22Rv1 (cell line): ENCODE results near the gene POLD2.

Experiments used
- H3K27ac ChIP-seq: fragments of 450-650 bp; 2 replicates; pipeline ENCODE4 v1.5.1; 2017
- CTCF ChIP-seq: fragments of 450-650 bp; IDR thresholded peaks from 2 replicates; pipeline ENCODE4 v1.5.1; 2017; ENCODE audit warnings: mild to moderate bottlenecking
- ZFX ChIP-seq: fragments of 450-650 bp; IDR thresholded peaks from 2 replicates; pipeline ENCODE4 v1.6.1; 2017; ENCODE audit warnings: antibody characterized with exemption, borderline replicate concordance

POLD2 gene

GRCh38 chr7:44150966-44151941 lies 27.9 kb upstream of the POLD2 start:
- TF ChIP-seq ZFX (no peak), CTCF (no peak)
- no peak overlapping the region for H3K27ac ChIP-seq

GRCh38 chr7:44150466-44150832 lies 27.1 kb upstream of the POLD2 start:
- H3K27ac ChIP-seq = no peak overlapping the region
- TF ChIP-seq ZFX (no peak), CTCF (no peak)

DNA sequence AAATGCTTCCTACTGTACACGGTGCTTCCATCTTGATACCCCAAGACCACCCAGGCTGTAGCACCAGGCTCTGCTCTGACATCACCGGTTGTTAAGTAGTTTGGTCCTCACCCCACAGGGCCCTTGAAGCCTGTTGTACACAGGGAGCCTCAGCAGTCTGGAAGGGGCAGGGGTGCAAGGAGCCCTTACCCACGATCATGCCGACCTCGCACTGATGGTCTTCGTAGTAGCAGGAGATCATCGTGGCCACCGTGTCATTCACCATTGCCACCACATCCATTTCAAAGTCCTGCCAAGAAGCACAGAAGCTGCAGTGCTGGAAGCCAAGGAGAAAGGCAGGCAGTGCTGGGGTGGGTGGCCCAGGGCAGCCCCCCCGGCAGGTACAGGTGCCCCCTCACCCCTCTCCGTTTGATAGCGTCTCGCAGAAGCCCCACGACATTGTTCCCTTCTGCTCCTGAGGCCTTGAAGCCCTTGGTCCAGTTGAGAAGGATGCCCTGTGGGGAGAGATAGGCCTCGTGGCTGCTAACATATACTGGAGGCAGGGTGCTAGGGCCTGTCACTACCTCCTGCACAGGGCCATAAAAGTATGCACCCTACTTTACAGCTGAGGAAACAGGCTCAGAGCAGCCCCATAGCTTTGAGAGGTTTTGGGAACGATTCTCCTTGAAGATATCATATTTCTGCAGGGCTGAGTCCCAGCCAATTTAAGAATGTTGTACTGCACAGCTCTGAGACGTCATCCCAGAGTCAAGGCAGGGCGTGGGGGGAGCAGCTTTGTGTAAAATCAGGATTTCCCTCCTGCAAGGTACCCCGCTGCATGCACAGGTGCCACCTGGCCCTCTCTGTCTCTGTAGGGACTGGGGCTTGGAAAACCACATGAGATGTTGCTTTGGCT lies 26.5 kb upstream of the POLD2 start:
- TF ChIP-seq ZFX = no peak
- no peak for TF ChIP-seq CTCF
- no peak overlapping the region for H3K27ac ChIP-seq

- TF ChIP-seq ZFX = no peak
- TF ChIP-seq CTCF = no peak
- H3K27ac ChIP-seq = no peak overlapping the region
Observed at GRCh38 chr7:44148961-44149536, 25.7 kb upstream of the POLD2 start.

DNA sequence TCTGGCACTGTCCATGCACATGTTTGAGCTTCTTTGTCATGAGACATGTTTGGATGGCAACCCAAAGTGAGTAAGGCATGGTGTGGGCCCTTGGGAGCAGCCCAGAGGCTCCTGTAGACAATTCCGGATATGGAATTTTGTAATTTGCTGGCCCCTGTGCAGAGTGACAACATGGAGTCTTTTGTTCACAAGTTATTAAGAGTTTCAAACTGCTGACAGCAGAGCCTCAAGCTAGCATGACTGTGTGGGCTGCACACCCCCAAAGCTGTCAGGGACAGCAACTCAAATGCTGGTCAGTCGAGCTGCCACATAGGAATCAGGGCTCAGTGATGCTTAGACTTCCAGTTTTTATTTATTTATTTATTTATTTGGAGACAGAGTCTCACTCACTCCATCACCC lies 24.8 kb upstream of the POLD2 start:
- no peak for TF ChIP-seq CTCF
- no peak for TF ChIP-seq ZFX
- H3K27ac ChIP-seq = no peak overlapping the region

- no peak for TF ChIP-seq ZFX
- TF ChIP-seq CTCF = no peak
Observed at GRCh38 chr7:44147026-44147991, 24.0 kb upstream of the POLD2 start.

More at GRCh38 chr7:44147026-44147991, 24.0 kb upstream of the POLD2 start:
- no peak overlapping the region for H3K27ac ChIP-seq
